GM23338 (cell line): Measurements from ENCODE around the gene LRWD1.
"Not testable (repeated sequence)": the region's sequence is repeated elsewhere in the genome, so short reads cannot be mapped to it uniquely, and the experiment has no call there.

Source experiments
- CREB1 ChIP-seq: fragments of 250-450 bp; sonication (Bioruptor Pico); IDR thresholded peaks from 2 replicates; pipeline ENCODE4 v1.5.0; 2020; ENCODE audit warnings: low read depth, mild to moderate bottlenecking, moderate library complexity
- CTCF ChIP-seq, 2 experiments: fragments of 200-600 bp in 1 of 2; sonication (generic) in 1 of 2; conservative IDR thresholded peaks; 2 replicates each; pipeline versions ENCODE4 v1.5.1 to v1.6.1; 2016 to 2017; ENCODE audit warnings: antibody characterized with exemption in 2 of 2, low read depth in 2 of 2, mild to moderate bottlenecking in 2 of 2, moderate library complexity in 1 of 2
- ETS1 ChIP-seq: IDR thresholded peaks from 2 replicates; pipeline ENCODE4 v1.6.1; 2016; ENCODE audit warnings: antibody characterized with exemption
- EZH2 ChIP-seq: fragments of 200-600 bp; sonication (generic); IDR thresholded peaks from one replicate; pipeline ENCODE4 v1.8.0; 2017; ENCODE audit warnings: antibody characterized with exemption, mild to moderate bottlenecking, low read depth; ENCODE audit not compliant: unreplicated experiment
- EZH2phosphoT487 ChIP-seq: fragments of 200-600 bp; sonication (generic); IDR thresholded peaks from one replicate; pipeline ENCODE4 v1.8.1; 2018; ENCODE audit warnings: antibody characterized with exemption; ENCODE audit not compliant: unreplicated experiment
- JUNB ChIP-seq: IDR thresholded peaks from one replicate; pipeline ENCODE4 v1.6.1; 2016; ENCODE audit warnings: antibody characterized with exemption; ENCODE audit not compliant: unreplicated experiment
- NANOG ChIP-seq: IDR thresholded peaks from 2 replicates; pipeline ENCODE4 v1.6.1; 2016; ENCODE audit warnings: antibody characterized with exemption, borderline replicate concordance
- POLR2AphosphoS5 ChIP-seq: IDR thresholded peaks from 2 replicates; pipeline ENCODE4 v1.6.1; 2016; ENCODE audit warnings: antibody characterized with exemption, low read depth
- STAT1 ChIP-seq: IDR thresholded peaks from one replicate; pipeline ENCODE4 v1.6.1; 2016; ENCODE audit warnings: antibody characterized with exemption; ENCODE audit not compliant: unreplicated experiment
- ZNF114 ChIP-seq: fragments of 250-450 bp; sonication (Bioruptor Pico); IDR thresholded peaks from 2 replicates; pipeline ENCODE4 v1.5.0; 2020; ENCODE audit warnings: mild to moderate bottlenecking, moderate library complexity
- TF ChIP-seq, protein P1 (sequence below): IDR thresholded peaks from one replicate; pipeline ENCODE4 v1.6.1; 2018; ENCODE audit warnings: antibody characterized with exemption; ENCODE audit not compliant: unreplicated experiment

DNA sequence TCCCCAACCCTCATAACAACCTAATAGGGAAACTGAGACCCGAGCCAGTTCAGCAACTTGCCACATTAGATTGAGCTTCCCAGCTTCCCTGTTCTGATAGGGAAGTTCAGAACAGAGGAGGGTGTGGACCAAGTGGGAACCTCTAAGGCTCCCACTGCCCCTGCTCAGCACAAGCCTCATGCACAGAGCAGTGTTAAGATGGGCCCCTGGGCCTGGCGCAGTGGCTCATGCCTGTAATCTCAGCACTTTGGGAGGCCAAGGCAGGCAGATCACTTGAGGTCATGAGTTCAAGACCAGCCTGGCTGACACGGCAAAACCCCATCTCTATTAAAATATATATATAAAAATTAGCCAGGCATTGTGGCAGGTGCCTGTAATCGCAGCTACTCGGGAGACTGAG is 32.5 kb downstream of the LRWD1 start:
- TF ChIP-seq EZH2; CTCF (conservative IDR thresholded peaks at IDR 0.05; ENCODE audit: low read depth in 2 of 2); EZH2phosphoT487; JUNB; POLR2AphosphoS5; ZNF114 (CRISPR knock-in tag); ETS1; NANOG; CREB1 (CRISPR knock-in tag); STAT1: not testable (repeated sequence)
- TF ChIP-seq, protein P1, sequence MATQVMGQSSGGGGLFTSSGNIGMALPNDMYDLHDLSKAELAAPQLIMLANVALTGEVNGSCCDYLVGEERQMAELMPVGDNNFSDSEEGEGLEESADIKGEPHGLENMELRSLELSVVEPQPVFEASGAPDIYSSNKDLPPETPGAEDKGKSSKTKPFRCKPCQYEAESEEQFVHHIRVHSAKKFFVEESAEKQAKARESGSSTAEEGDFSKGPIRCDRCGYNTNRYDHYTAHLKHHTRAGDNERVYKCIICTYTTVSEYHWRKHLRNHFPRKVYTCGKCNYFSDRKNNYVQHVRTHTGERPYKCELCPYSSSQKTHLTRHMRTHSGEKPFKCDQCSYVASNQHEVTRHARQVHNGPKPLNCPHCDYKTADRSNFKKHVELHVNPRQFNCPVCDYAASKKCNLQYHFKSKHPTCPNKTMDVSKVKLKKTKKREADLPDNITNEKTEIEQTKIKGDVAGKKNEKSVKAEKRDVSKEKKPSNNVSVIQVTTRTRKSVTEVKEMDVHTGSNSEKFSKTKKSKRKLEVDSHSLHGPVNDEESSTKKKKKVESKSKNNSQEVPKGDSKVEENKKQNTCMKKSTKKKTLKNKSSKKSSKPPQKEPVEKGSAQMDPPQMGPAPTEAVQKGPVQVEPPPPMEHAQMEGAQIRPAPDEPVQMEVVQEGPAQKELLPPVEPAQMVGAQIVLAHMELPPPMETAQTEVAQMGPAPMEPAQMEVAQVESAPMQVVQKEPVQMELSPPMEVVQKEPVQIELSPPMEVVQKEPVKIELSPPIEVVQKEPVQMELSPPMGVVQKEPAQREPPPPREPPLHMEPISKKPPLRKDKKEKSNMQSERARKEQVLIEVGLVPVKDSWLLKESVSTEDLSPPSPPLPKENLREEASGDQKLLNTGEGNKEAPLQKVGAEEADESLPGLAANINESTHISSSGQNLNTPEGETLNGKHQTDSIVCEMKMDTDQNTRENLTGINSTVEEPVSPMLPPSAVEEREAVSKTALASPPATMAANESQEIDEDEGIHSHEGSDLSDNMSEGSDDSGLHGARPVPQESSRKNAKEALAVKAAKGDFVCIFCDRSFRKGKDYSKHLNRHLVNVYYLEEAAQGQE = not testable (repeated sequence)
